Gastrocnemius medialis (tissue), 4 donors: ENCODE results near the gene BCL7C. TPM values are rescaled to one million over a fixed set of nuclear protein-coding genes. Genes with fewer than 3 reads are reported as not detected.

Experiments
- ATAC-seq, 2 donors: fragments of 150-250 bp; one replicate each; pipeline ENCODE4 v1.9.1; 2016
- DNase-seq, 2 donors: peaks; one replicate each; pipeline ENCODE4 v3.0.0-alpha.2; 2019
- H3K27ac ChIP-seq, 4 donors: fragments of 200-600 bp; sonication (generic); 1 replicate in 1 of 4; 2 replicates in 3 of 4; pipeline ENCODE4 v1.5.1; 2016 to 2018; ENCODE audit warnings: mild to moderate bottlenecking in 2 of 4, moderate library complexity in 1 of 4
- H3K27me3 ChIP-seq, 3 donors: fragments of 200-600 bp; sonication (generic) in 2 of 3; 1 replicate in 1 of 3; 2 replicates in 2 of 3; pipeline versions ENCODE4 v1.5.1 to v1.6.0; 2016 to 2019; ENCODE audit warnings: mild to moderate bottlenecking in 1 of 3, moderate library complexity in 1 of 3
- H3K36me3 ChIP-seq, 2 donors: fragments of 200-600 bp; sonication (generic) in 1 of 2; one replicate each; pipeline ENCODE4 v1.5.1; 2017 to 2018
- H3K4me1 ChIP-seq, 2 donors: fragments of 200-600 bp; sonication (generic) in 1 of 2; one replicate each; pipeline ENCODE4 v1.5.1; 2016 to 2017; ENCODE audit warnings: mild to moderate bottlenecking in 2 of 2
- H3K4me3 ChIP-seq, 4 donors: fragments of 200-600 bp; sonication (generic) in 3 of 4; 1 replicate in 1 of 4; 2 replicates in 3 of 4; pipeline ENCODE4 v1.5.1; 2016 to 2019; ENCODE audit warnings: mild to moderate bottlenecking in 2 of 4
- H3K9me3 ChIP-seq, 3 donors: fragments of 200-600 bp; sonication (generic) in 2 of 3; 1 replicate in 1 of 3; 2 replicates in 2 of 3; pipeline ENCODE4 v1.5.1; 2016 to 2019
- POLR2A ChIP-seq, 2 donors: fragments of 450-650 bp; IDR thresholded peaks; one replicate each; pipeline ENCODE4 v1.6.1; 2017; ENCODE audit warnings: antibody characterized with exemption in 2 of 2, mild to moderate bottlenecking in 2 of 2, moderate library complexity in 2 of 2
- in situ Hi-C, 4 donors: fragments of 200-750 bp; cut with MboI; loops; one replicate each; pipeline versions ENCODE4 v1.15.0 to v1.8.0; 2017; ENCODE audit warnings: low sequenced_read_pairs in 4 of 4
- intact Hi-C: fragments of 100-400 bp; cut with DNase I; formaldehyde crosslinking; loops from one replicate; pipeline ENCODE4 v1.15.1; 2023; ENCODE audit warnings: low total_unique reads
- total RNA-seq, 4 donors: library from RNA; depleted of rRNA; stranded (reverse); fragments of >200 nt; gene quantifications; one replicate each; pipeline versions ENCODE4 v1.1.0 to v1.2.3, GENCODE V29; 2016
- TF ChIP-seq, protein P1 (sequence below), 5 experiments: fragments of 450-650 bp in 3 of 5; fragments of 200-600 bp in 2 of 5; sonication (generic) in 2 of 5; IDR thresholded peaks in 4 of 5; conservative IDR thresholded peaks in 1 of 5; 1 replicate in 4 of 5; 2 replicates in 1 of 5; pipeline ENCODE4 v1.5.1; 2016 to 2019; ENCODE audit warnings: antibody characterized with exemption in 5 of 5, mild to moderate bottlenecking in 3 of 5, moderate library complexity in 3 of 5

The BCL7C gene
- total RNA-seq, 4 donors from 2014 or later, result 16.4 to 24.5 (median 22.3) TPM

DNA sequence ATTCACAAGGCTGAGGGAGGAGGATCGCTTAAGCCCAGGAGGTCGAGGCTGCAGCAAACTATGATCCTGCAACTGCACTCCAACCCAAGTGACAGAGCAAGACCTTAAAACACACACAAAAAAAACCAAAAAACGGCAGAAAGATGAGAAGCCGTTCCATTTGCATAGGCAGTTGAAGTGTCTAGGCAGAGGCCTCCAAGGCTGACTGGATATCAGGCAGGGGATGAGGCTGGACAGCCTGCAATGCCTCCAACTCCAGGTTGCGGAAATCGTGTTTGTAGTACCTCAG lies 27.5 kb upstream of the BCL7C start:
- H3K36me3 ChIP-seq, result no peaks in the 10 kb centered on the region
- peak overlapping the region; percentile 65 to 97 (median 94) for H3K27ac ChIP-seq
- in situ Hi-C loops, result loop anchor here in 1 of 4 donors (5.0 kb wide), 1 partner anchor 79 kb away; no protein-coding TSS in a partner anchor
- H3K9me3 ChIP-seq, result no peaks in the 10 kb centered on the region
- intact Hi-C loops, result loop anchor here (1.0 kb wide), 1 partner anchor 77 kb away; no protein-coding TSS in a partner anchor
- no peaks in the 10 kb centered on the region for H3K27me3 ChIP-seq
- TF ChIP-seq, protein P1, sequence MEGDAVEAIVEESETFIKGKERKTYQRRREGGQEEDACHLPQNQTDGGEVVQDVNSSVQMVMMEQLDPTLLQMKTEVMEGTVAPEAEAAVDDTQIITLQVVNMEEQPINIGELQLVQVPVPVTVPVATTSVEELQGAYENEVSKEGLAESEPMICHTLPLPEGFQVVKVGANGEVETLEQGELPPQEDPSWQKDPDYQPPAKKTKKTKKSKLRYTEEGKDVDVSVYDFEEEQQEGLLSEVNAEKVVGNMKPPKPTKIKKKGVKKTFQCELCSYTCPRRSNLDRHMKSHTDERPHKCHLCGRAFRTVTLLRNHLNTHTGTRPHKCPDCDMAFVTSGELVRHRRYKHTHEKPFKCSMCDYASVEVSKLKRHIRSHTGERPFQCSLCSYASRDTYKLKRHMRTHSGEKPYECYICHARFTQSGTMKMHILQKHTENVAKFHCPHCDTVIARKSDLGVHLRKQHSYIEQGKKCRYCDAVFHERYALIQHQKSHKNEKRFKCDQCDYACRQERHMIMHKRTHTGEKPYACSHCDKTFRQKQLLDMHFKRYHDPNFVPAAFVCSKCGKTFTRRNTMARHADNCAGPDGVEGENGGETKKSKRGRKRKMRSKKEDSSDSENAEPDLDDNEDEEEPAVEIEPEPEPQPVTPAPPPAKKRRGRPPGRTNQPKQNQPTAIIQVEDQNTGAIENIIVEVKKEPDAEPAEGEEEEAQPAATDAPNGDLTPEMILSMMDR (IDR thresholded peaks at IDR 0.05 in 4 of 5, conservative IDR thresholded peaks at IDR 0.05 in 1 of 5), result no peak
- TF ChIP-seq POLR2A (IDR thresholded peaks at IDR 0.05), result no peak
- H3K4me1 ChIP-seq, result peaks cover 11% of the 10 kb centered on the region in 2 donors
- DNase-seq, result no peak
- ATAC-seq, result no peak
- H3K4me3 ChIP-seq, result peak overlapping the region; percentile 57 to 84 (median 70)

DNA sequence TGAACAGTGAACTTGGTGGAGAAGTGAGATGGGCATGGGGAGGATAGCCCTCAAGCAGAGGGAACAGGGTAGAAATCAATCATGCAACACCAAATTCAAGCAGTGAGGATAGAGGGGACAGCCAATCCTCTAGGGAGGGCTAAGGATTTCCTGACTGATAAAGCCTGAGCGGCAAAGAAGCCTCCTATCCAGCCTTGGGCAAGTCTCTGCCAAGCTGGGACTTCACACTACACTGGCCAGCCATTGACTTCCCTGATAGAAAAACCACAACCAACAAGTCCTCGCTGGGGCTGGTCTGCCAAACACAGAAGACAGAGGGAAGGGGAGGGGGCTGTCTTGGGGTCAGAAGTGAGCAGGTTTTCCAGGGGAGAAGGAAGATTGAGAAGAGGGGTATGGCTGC lies 27.0 kb upstream of the BCL7C start:
- Histone ChIP-seq H3K9me3 (no peaks in the 10 kb centered on the region), H3K36me3 (no peaks in the 10 kb centered on the region), H3K27me3 (no peaks in the 10 kb centered on the region), H3K4me1 (peaks cover 11% of the 10 kb centered on the region in 2 donors), H3K27ac (no peak overlapping the region), H3K4me3 (no peak overlapping the region)
- intact Hi-C loops, result loop anchor here (1.0 kb wide), 1 partner anchor 77 kb away; no protein-coding TSS in a partner anchor
- TF ChIP-seq POLR2A (IDR thresholded peaks at IDR 0.05), result no peak
- TF ChIP-seq, protein P1 (IDR thresholded peaks at IDR 0.05 in 4 of 5, conservative IDR thresholded peaks at IDR 0.05 in 1 of 5), result no peak
- in situ Hi-C loops, result loop anchor here in 1 of 4 donors (5.0 kb wide), 1 partner anchor 79 kb away; no protein-coding TSS in a partner anchor
- DNase-seq (no peak), ATAC-seq (no peak)

DNA sequence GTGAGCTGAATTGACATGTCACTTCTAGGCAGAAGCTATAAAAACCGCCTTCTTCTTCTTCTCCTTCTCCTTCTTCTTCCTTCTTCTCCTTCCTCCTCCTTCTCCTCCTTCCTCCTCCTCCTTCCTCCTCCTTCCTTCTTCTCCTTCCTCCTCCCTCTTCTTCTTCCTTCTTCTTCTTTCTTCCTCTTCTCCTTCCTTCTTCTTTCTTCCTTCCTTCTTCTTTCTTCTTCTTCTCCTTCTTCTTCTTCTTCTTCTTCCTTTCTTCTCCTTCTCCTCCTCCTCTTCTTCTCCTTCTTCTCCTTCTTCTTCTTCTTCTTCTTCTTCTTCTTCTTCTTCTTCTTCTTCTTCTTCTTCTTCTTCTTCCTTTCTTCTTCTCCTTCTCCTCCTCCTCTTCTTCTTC lies 24.7 kb upstream of the BCL7C start:
- peaks cover 2 to 5% of the 10 kb centered on the region in 2 donors for H3K4me1 ChIP-seq
- H3K36me3 ChIP-seq, result no peaks in the 10 kb centered on the region
- ATAC-seq, result no peak
- H3K27me3 ChIP-seq, result no peaks in the 10 kb centered on the region
- no peak for DNase-seq
- no peak for TF ChIP-seq POLR2A (IDR thresholded peaks at IDR 0.05)
- TF ChIP-seq, protein P1 (IDR thresholded peaks at IDR 0.05 in 4 of 5, conservative IDR thresholded peaks at IDR 0.05 in 1 of 5), result no peak
- H3K9me3 ChIP-seq, result no peaks in the 10 kb centered on the region
- in situ Hi-C loops, result loop anchor here in 2 of 4 donors (5.0 kb wide), 1 partner anchor 71 kb away; no protein-coding TSS in a partner anchor
- H3K27ac ChIP-seq, result no peak overlapping the region
- intact Hi-C loops, result no loop called here
- H3K4me3 ChIP-seq, result no peak overlapping the region

GRCh38 chr16:30914830-30915229 lies 21.0 kb upstream of the BCL7C start:
- DNase-seq (no peak), ATAC-seq (no peak)
- Histone ChIP-seq H3K36me3 (no peaks in the 10 kb centered on the region), H3K9me3 (no peaks in the 10 kb centered on the region), H3K27me3 (no peaks in the 10 kb centered on the region), H3K27ac (no peak overlapping the region), H3K4me3 (no peak overlapping the region), H3K4me1 (no peaks in the 10 kb centered on the region)
- in situ Hi-C loops, result loop anchor here in 2 of 4 donors (5.0 kb wide), 1 partner anchor 68 kb away; no protein-coding TSS in a partner anchor
- TF ChIP-seq, protein P1 (IDR thresholded peaks at IDR 0.05 in 4 of 5, conservative IDR thresholded peaks at IDR 0.05 in 1 of 5), result no peak
- no peak for TF ChIP-seq POLR2A (IDR thresholded peaks at IDR 0.05)
- intact Hi-C loops, result no loop called here
